Keratinocyte (primary cell): ENCODE results near the gene ERMARD. TPM values are rescaled to one million over a fixed set of nuclear protein-coding genes. Genes with fewer than 3 reads are reported as not detected.

Experiments
- DNase-seq: peaks from one replicate; pipeline ENCODE4 v3.0.0-alpha.2; 2011; ENCODE audit warnings: low read depth, missing footprints, low spot score
- FAIRE-seq: peaks from 2 replicates; lab custom pipeline; 2011; peaks lifted over from hg19 to GRCh38; lab: Jason Lieb, UNC
- H2AFZ ChIP-seq: 2 replicates; pipeline ENCODE4 v1.6.0; 2012; ENCODE audit warnings: low read length, control low read depth, inconsistent platforms; ENCODE audit not compliant: control insufficient read depth
- H3K27ac ChIP-seq: 2 replicates; pipeline ENCODE4 v1.5.1; 2011; ENCODE audit warnings: low read length; ENCODE audit not compliant: control insufficient read depth, insufficient read depth
- H3K27me3 ChIP-seq: 3 replicates; pipeline ENCODE4 v1.6.0; 2011; ENCODE audit warnings: low read length; ENCODE audit not compliant: control insufficient read depth, insufficient read depth; ENCODE audit errors: extremely low read depth
- H3K36me3 ChIP-seq, 2 experiments: 2 replicates in 1 of 2; 3 replicates in 1 of 2; pipeline ENCODE4 v1.5.1; 2011; ENCODE audit warnings: low read length in 2 of 2, mild to moderate bottlenecking in 1 of 2; ENCODE audit not compliant: control insufficient read depth in 2 of 2, insufficient read depth in 2 of 2; ENCODE audit errors: extremely low read depth in 1 of 2
- H3K4me1 ChIP-seq: 3 replicates; pipeline ENCODE4 v1.5.1; 2011; ENCODE audit warnings: low read length; ENCODE audit not compliant: control insufficient read depth, insufficient read depth; ENCODE audit errors: extremely low read depth
- H3K4me2 ChIP-seq: 3 replicates; pipeline ENCODE4 v1.6.0; 2011; ENCODE audit warnings: low read depth, low read length; ENCODE audit not compliant: control insufficient read depth, insufficient read depth; ENCODE audit errors: extremely low read depth
- H3K4me3 ChIP-seq, 3 experiments: fragments of 200-600 bp in 1 of 3; sonication (generic) in 1 of 3; 2 replicates in 2 of 3; 3 replicates in 1 of 3; pipeline ENCODE4 v1.5.1; 2011 to 2016; ENCODE audit warnings: low read length in 3 of 3, mild to moderate bottlenecking in 3 of 3, control low read depth in 2 of 3, inconsistent platforms in 1 of 3, low read depth in 1 of 3, mixed read lengths in 1 of 3, mixed run types in 1 of 3, moderate library complexity in 1 of 3; ENCODE audit not compliant: control insufficient read depth in 2 of 3, insufficient read depth in 2 of 3; ENCODE audit errors: extremely low read depth in 1 of 3
- H3K79me2 ChIP-seq: 2 replicates; pipeline ENCODE4 v1.6.0; 2012; ENCODE audit warnings: low read length; ENCODE audit not compliant: control insufficient read depth, insufficient read depth
- H3K9ac ChIP-seq: 3 replicates; pipeline ENCODE4 v1.6.0; 2011; ENCODE audit warnings: low read length; ENCODE audit not compliant: control insufficient read depth, insufficient read depth; ENCODE audit errors: extremely low read depth
- H3K9me1 ChIP-seq: 3 replicates; pipeline ENCODE4 v1.6.0; 2011; ENCODE audit warnings: low read length; ENCODE audit not compliant: control insufficient read depth, insufficient read depth; ENCODE audit errors: extremely low read depth
- H3K9me3 ChIP-seq: 2 replicates; pipeline ENCODE4 v1.5.1; 2012; ENCODE audit warnings: low read depth, low read length; ENCODE audit not compliant: control insufficient read depth
- H4K20me1 ChIP-seq: 3 replicates; pipeline ENCODE4 v1.6.0; 2011; ENCODE audit warnings: low read length; ENCODE audit not compliant: control insufficient read depth, insufficient read depth; ENCODE audit errors: extremely low read depth
- EZH2 ChIP-seq: IDR thresholded peaks from one replicate; pipeline ENCODE4 v1.6.1; 2012; ENCODE audit warnings: inconsistent platforms, mild to moderate bottlenecking, low read length, moderate library complexity
- dilution Hi-C: fragments of 300-500 bp; cut with MboI; formaldehyde crosslinking; loops from one replicate; pipeline ENCODE4 v1.7.0; 2020; ENCODE audit warnings: low sequenced_read_pairs; ENCODE audit not compliant: extremely low pct_ligation_motif_present
- polyA plus RNA-seq, 5 experiments: library from polyadenylated mRNA; depleted of rRNA in 3 of 5; stranded (reverse) in 3 of 5; stranded (forward) in 1 of 5; unstranded in 1 of 5; fragments of >200 nt; gene quantifications; 1 replicate in 1 of 5; 2 replicates in 3 of 5; 3 replicates in 1 of 5; pipeline versions ENCODE4 v1.2.1 to v1.2.3, GENCODE V29; 2011 to 2012; ENCODE audit warnings: missing spikeins in 2 of 5, low read depth in 1 of 5, low replicate concordance in 1 of 5
- TF ChIP-seq, protein P1 (sequence below), 3 experiments: IDR thresholded peaks in 1 of 3; conservative IDR thresholded peaks in 1 of 3; optimal IDR thresholded peaks in 1 of 3; 2 replicates in 2 of 3; 3 replicates in 1 of 3; pipeline versions ENCODE3 to v1.5.1; 2011; ENCODE audit warnings: low read length in 3 of 3, mild to moderate bottlenecking in 3 of 3, moderate library complexity in 2 of 3, control low read depth in 1 of 3, inconsistent platforms in 1 of 3; ENCODE audit not compliant: insufficient read depth in 2 of 3; ENCODE audit errors: extremely low read depth in 1 of 3

The ERMARD gene
- polyA plus RNA-seq, 1 donor (not counting 4 experiments of a cell fraction or from before 2014, with no cell fraction given): 37.9 TPM

- H3K9me1 ChIP-seq: no peaks in the 10 kb centered on the region
- TF ChIP-seq EZH2: no peak
- TF ChIP-seq, protein P1, sequence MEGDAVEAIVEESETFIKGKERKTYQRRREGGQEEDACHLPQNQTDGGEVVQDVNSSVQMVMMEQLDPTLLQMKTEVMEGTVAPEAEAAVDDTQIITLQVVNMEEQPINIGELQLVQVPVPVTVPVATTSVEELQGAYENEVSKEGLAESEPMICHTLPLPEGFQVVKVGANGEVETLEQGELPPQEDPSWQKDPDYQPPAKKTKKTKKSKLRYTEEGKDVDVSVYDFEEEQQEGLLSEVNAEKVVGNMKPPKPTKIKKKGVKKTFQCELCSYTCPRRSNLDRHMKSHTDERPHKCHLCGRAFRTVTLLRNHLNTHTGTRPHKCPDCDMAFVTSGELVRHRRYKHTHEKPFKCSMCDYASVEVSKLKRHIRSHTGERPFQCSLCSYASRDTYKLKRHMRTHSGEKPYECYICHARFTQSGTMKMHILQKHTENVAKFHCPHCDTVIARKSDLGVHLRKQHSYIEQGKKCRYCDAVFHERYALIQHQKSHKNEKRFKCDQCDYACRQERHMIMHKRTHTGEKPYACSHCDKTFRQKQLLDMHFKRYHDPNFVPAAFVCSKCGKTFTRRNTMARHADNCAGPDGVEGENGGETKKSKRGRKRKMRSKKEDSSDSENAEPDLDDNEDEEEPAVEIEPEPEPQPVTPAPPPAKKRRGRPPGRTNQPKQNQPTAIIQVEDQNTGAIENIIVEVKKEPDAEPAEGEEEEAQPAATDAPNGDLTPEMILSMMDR (optimal IDR thresholded peaks at IDR 0.05 in 1 of 3, IDR thresholded peaks at IDR 0.05 in 1 of 3, conservative IDR thresholded peaks at IDR 0.05 in 1 of 3; ENCODE audit: extremely low read depth in 1 of 3, insufficient read depth in 2 of 3, low read length in 3 of 3): no peak
- H3K4me2 ChIP-seq: no peak overlapping the region
- H3K79me2 ChIP-seq: no peaks in the 10 kb centered on the region
- H3K27ac ChIP-seq: no peak overlapping the region
- H3K36me3 ChIP-seq: no peaks in the 10 kb centered on the region
- no peaks in the 10 kb centered on the region for H4K20me1 ChIP-seq
- H3K4me1 ChIP-seq: peaks cover 6% of the 10 kb centered on the region
- H2AFZ ChIP-seq: no peak overlapping the region
- FAIRE-seq (no peak), DNase-seq (no peak)
- peaks cover 7% of the 10 kb centered on the region for H3K27me3 ChIP-seq
- H3K9me3 ChIP-seq: no peaks in the 10 kb centered on the region
- H3K9ac ChIP-seq: no peak overlapping the region
- dilution Hi-C loops: no loop called here
- no peak overlapping the region for H3K4me3 ChIP-seq
Measured at GRCh38 chr6:169807229-169807628, 55.8 kb downstream of the ERMARD start.

- H3K9ac ChIP-seq: no peak overlapping the region
- H3K9me1 ChIP-seq: no peaks in the 10 kb centered on the region
- H4K20me1 ChIP-seq: no peaks in the 10 kb centered on the region
- H3K4me2 ChIP-seq: no peak overlapping the region
- TF ChIP-seq EZH2: no peak
- TF ChIP-seq, protein P1 (optimal IDR thresholded peaks at IDR 0.05 in 1 of 3, IDR thresholded peaks at IDR 0.05 in 1 of 3, conservative IDR thresholded peaks at IDR 0.05 in 1 of 3; ENCODE audit: extremely low read depth in 1 of 3, insufficient read depth in 2 of 3, low read length in 3 of 3): no peak
- dilution Hi-C loops: no loop called here
- no peaks in the 10 kb centered on the region for H3K79me2 ChIP-seq
- no peak overlapping the region for H3K27ac ChIP-seq
- H2AFZ ChIP-seq: no peak overlapping the region
- no peaks in the 10 kb centered on the region for H3K9me3 ChIP-seq
- DNase-seq (no peak), FAIRE-seq (no peak)
- peaks cover 6% of the 10 kb centered on the region for H3K4me1 ChIP-seq
- no peaks in the 10 kb centered on the region for H3K36me3 ChIP-seq
- no peak overlapping the region for H3K4me3 ChIP-seq
- H3K27me3 ChIP-seq: peaks cover 7% of the 10 kb centered on the region
Measured at GRCh38 chr6:169807699-169808607, 56.5 kb downstream of the ERMARD start.
